HG02943 (cell line): ENCODE measurements around the gene PREX1.
"Not testable (repeated sequence)": the region's sequence is repeated elsewhere in the genome, so short reads cannot be mapped to it uniquely, and the experiment has no call there.

Source experiments
- ATAC-seq: cut with Tn5 transposase; IDR thresholded peaks from one replicate; pipeline ENCODE4 v1.9.1; 2021; ENCODE audit warnings: mild to moderate bottlenecking, low read depth, moderate library complexity; ENCODE audit not compliant: unreplicated experiment

The PREX1 gene

GRCh38 chr20:48846516-48847492 is 19.0 kb upstream of the PREX1 start:
- ATAC-seq = peak; percentile 86

- no peak for ATAC-seq
Observed at GRCh38 chr20:48845721-48846306, 18.0 kb upstream of the PREX1 start.

- ATAC-seq = no peak
Observed at GRCh38 chr20:48844996-48845395, 17.2 kb upstream of the PREX1 start.

- not testable (repeated sequence) for ATAC-seq
Observed at GRCh38 chr20:48843896-48844295, 16.1 kb upstream of the PREX1 start.

- no peak for ATAC-seq
Observed at GRCh38 chr20:48843057-48843806, 15.4 kb upstream of the PREX1 start.

- no peak for ATAC-seq
Observed at GRCh38 chr20:48841875-48842529, 14.2 kb upstream of the PREX1 start.

GRCh38 chr20:48841196-48841874 is 13.5 kb upstream of the PREX1 start:
- no peak for ATAC-seq

- ATAC-seq = no peak
Observed at GRCh38 chr20:48839154-48839917, 11.5 kb upstream of the PREX1 start.

GRCh38 chr20:48837014-48837413 is 9.2 kb upstream of the PREX1 start:
- ATAC-seq = no peak

- ATAC-seq = no peak
Observed at GRCh38 chr20:48835390-48835789, 7.6 kb upstream of the PREX1 start.

- ATAC-seq = no peak
Observed at GRCh38 chr20:48834278-48834677, 6.5 kb upstream of the PREX1 start.

- no peak for ATAC-seq
Observed at GRCh38 chr20:48832405-48832730, 4.6 kb upstream of the PREX1 start.

- ATAC-seq = no peak
Observed at GRCh38 chr20:48831718-48832404, 4.1 kb upstream of the PREX1 start.

- ATAC-seq = no peak
Observed at GRCh38 chr20:48830826-48831318, 3.1 kb upstream of the PREX1 start.

GRCh38 chr20:48829940-48830339 is 2.1 kb upstream of the PREX1 start:
- ATAC-seq = no peak

- ATAC-seq = no peak
Observed at GRCh38 chr20:48828734-48829460, 1.1 kb upstream of the PREX1 start.

- ATAC-seq = no peak
Observed at GRCh38 chr20:48826883-48827771, 672 bp downstream of the PREX1 start.
